Measurements from ENCODE around the gene SUPT6H. TPM values are rescaled to one million over a fixed set of nuclear protein-coding genes. Genes with fewer than 3 reads are reported as not detected.
"Not testable (repeated sequence)": the region's sequence is repeated elsewhere in the genome, so short reads cannot be mapped to it uniquely, and the experiment has no call there.

The SUPT6H gene
- total RNA-seq, 2 experiments from 2014 or later: 59.4 to 65.9 TPM

GRCh38 chr17:28728364-28729200, 66.6 kb downstream of the SUPT6H start, which contains the start of gene NEK8:
TSS of gene NEK8 (plus strand) at chr17:28728788. CDS start at chr17:28728814, 26 bp downstream.
- Mint-ChIP-seq H3K36me3 (peaks cover 24% of the 10 kb centered on the region), H3K27me3 (no peaks in the 10 kb centered on the region), H3K27ac (peak within 1 kb of the TSS; percentile 98), H3K4me3 (peak within 1 kb of the TSS; percentile 93), H3K9me3 (no peaks in the 10 kb centered on the region), H3K4me1 (ENCODE audit: low read depth) (peaks cover 31% of the 10 kb centered on the region)
- peak; percentile 99 for DNase-seq
- ChIA-PET CTCF (interaction anchor here (0.7 to 9.7 kb wide), 22 partner anchors 9 to 416 kb away, joined by 3 to 632 read pairs (median 10); partner anchors contain the start of genes BLTP2, DHRS13, FAM222B and PHF12), POLR2A (interaction anchor here (1.0 to 7.1 kb wide), 14 partner anchors 9 to 387 kb away, joined by 3 to 202 read pairs (median 8); partner anchors contain the start of genes BLTP2, DHRS13, FLOT2 and PHF12)
- intact Hi-C loops (cut with micrococcal nuclease): loop anchor here (1.0 to 5.0 kb wide), 8 partner anchors 9 to 566 kb away; partner anchors contain the start of genes BLTP2, DHRS13, NUFIP2 and RPL23A

GRCh38 chr17:28729950-28730330, 67.9 kb downstream of the SUPT6H start:
- Mint-ChIP-seq H3K4me3 (peak overlapping the region; percentile 8), H3K27me3 (no peaks in the 10 kb centered on the region), H3K9me3 (no peaks in the 10 kb centered on the region), H3K27ac (peak overlapping the region; percentile 34), H3K36me3 (peaks cover 10% of the 10 kb centered on the region), H3K4me1 (ENCODE audit: low read depth) (peaks cover 20% of the 10 kb centered on the region)
- no peak for DNase-seq
- ChIA-PET POLR2A (interaction anchor here (7.1 kb wide), 1 partner anchor 17 kb away, joined by 202 read pairs; the partner anchor contains the start of gene TRAF4), CTCF (interaction anchor here (0.7 to 9.7 kb wide), 6 partner anchors 17 to 387 kb away, joined by 5 to 632 read pairs (median 49); partner anchors contain the start of genes PHF12 and TRAF4)
- intact Hi-C loops (cut with micrococcal nuclease): loop anchor here (1.0 to 5.0 kb wide), 4 partner anchors 83 to 564 kb away; partner anchors contain the start of genes BLTP2 and NUFIP2

GRCh38 chr17:28733346-28733745, 71.3 kb downstream of the SUPT6H start:
- Mint-ChIP-seq H3K4me3 (no peak overlapping the region), H3K36me3 (peaks cover 4% of the 10 kb centered on the region), H3K9me3 (no peaks in the 10 kb centered on the region), H3K27me3 (no peaks in the 10 kb centered on the region), H3K4me1 (ENCODE audit: low read depth) (peaks cover 21% of the 10 kb centered on the region), H3K27ac (no peak overlapping the region)
- no peak for DNase-seq
- ChIA-PET CTCF (interaction anchor here (0.7 to 1.4 kb wide), 2 partner anchors 16 to 116 kb away, joined by 3 to 4 read pairs; no protein-coding TSS in a partner anchor), POLR2A (interaction anchor here (1.1 kb wide), 1 partner anchor 12 kb away, joined by 3 read pairs; no protein-coding TSS in a partner anchor)
- intact Hi-C loops (cut with micrococcal nuclease): no loop called here

- ChIA-PET CTCF (interaction anchor here (0.6 to 1.6 kb wide), 4 partner anchors 15 to 219 kb away, joined by 3 to 10 read pairs (median 4); no protein-coding TSS in a partner anchor), POLR2A (no interaction called here)
- no peaks in the 10 kb centered on the region for H3K27me3 Mint-ChIP-seq
- H3K4me1 Mint-ChIP-seq (ENCODE audit: low read depth): peaks cover 28% of the 10 kb centered on the region
- H3K27ac Mint-ChIP-seq: no peak overlapping the region
- peaks cover 7% of the 10 kb centered on the region for H3K36me3 Mint-ChIP-seq
- H3K4me3 Mint-ChIP-seq: no peak overlapping the region
- no peak for DNase-seq
- H3K9me3 Mint-ChIP-seq: no peaks in the 10 kb centered on the region
- intact Hi-C loops (cut with micrococcal nuclease): no loop called here
These were observed 72.8 kb downstream of the SUPT6H start for GRCh38 chr17:28734712-28735241.

- no peak overlapping the region for H3K27ac Mint-ChIP-seq
- no peak for DNase-seq
- no peaks in the 10 kb centered on the region for H3K9me3 Mint-ChIP-seq
- CTCF ChIA-PET: interaction anchor here (0.6 to 1.6 kb wide), 3 partner anchors 15 to 218 kb away, joined by 3 to 10 read pairs (median 4); no protein-coding TSS in a partner anchor
- peaks cover 7% of the 10 kb centered on the region for H3K36me3 Mint-ChIP-seq
- H3K4me1 Mint-ChIP-seq (ENCODE audit: low read depth): peaks cover 26% of the 10 kb centered on the region
- no peak overlapping the region for H3K4me3 Mint-ChIP-seq
- no peaks in the 10 kb centered on the region for H3K27me3 Mint-ChIP-seq
- intact Hi-C loops (cut with micrococcal nuclease): no loop called here
- POLR2A ChIA-PET: interaction anchor here (1.0 kb wide), 1 partner anchor 10 kb away, joined by 3 read pairs; no protein-coding TSS in a partner anchor
These were observed 73.3 kb downstream of the SUPT6H start for GRCh38 chr17:28735242-28735722.

- H3K36me3 Mint-ChIP-seq; intact Hi-C loops (cut with micrococcal nuclease); H3K4me3 Mint-ChIP-seq; H3K9me3 Mint-ChIP-seq; H3K27ac Mint-ChIP-seq; DNase-seq; H3K27me3 Mint-ChIP-seq: not testable (repeated sequence)
- ChIA-PET CTCF (interaction anchor here (1.5 to 1.6 kb wide), 2 partner anchors 14 to 218 kb away, joined by 4 to 10 read pairs; no protein-coding TSS in a partner anchor), POLR2A (interaction anchor here (1.0 kb wide), 1 partner anchor 10 kb away, joined by 3 read pairs; no protein-coding TSS in a partner anchor)
- peaks cover 26% of the 10 kb centered on the region for H3K4me1 Mint-ChIP-seq (ENCODE audit: low read depth)
These were observed 74.1 kb downstream of the SUPT6H start for GRCh38 chr17:28735913-28736769.

GRCh38 chr17:28737316-28737715, 75.3 kb downstream of the SUPT6H start:
- intact Hi-C loops (cut with micrococcal nuclease): no loop called here
- POLR2A ChIA-PET: no interaction called here
- Mint-ChIP-seq H3K4me3 (no peak overlapping the region), H3K36me3 (peaks cover 5% of the 10 kb centered on the region), H3K4me1 (ENCODE audit: low read depth) (peaks cover 26% of the 10 kb centered on the region), H3K9me3 (no peaks in the 10 kb centered on the region), H3K27me3 (no peaks in the 10 kb centered on the region), H3K27ac (no peak overlapping the region)
- DNase-seq: no peak
- CTCF ChIA-PET: interaction anchor here (1.2 kb wide), 1 partner anchor 11 kb away, joined by 3 read pairs; the partner anchor contains the start of gene TLCD1

- intact Hi-C loops (cut with micrococcal nuclease): no loop called here
- H3K4me1 Mint-ChIP-seq (ENCODE audit: low read depth): peaks cover 27% of the 10 kb centered on the region
These were observed 76.0 kb downstream of the SUPT6H start for GRCh38 chr17:28737770-28738679.

GRCh38 chr17:28738680-28739384, 76.8 kb downstream of the SUPT6H start:
- H3K4me3 Mint-ChIP-seq: no peak overlapping the region
- H3K9me3 Mint-ChIP-seq: no peaks in the 10 kb centered on the region
- H3K27ac Mint-ChIP-seq: peak overlapping the region; percentile 72
- ChIA-PET POLR2A (interaction anchor here (0.7 to 1.0 kb wide), 2 partner anchors 11 to 12 kb away, joined by 5 to 8 read pairs; partner anchors contain the start of gene NEK8), CTCF (interaction anchor here (0.6 to 16.9 kb wide), 4 partner anchors 11 to 92 kb away, joined by 3 to 632 read pairs (median 7); partner anchors contain the start of genes NEK8 and TLCD1)
- peaks cover 28% of the 10 kb centered on the region for H3K4me1 Mint-ChIP-seq (ENCODE audit: low read depth)
- H3K36me3 Mint-ChIP-seq: peaks cover 5% of the 10 kb centered on the region
- DNase-seq: peak; percentile 69
- no peaks in the 10 kb centered on the region for H3K27me3 Mint-ChIP-seq
- intact Hi-C loops (cut with micrococcal nuclease): no loop called here

More at GRCh38 chr17:28737770-28738679, 76.0 kb downstream of the SUPT6H start:
- Mint-ChIP-seq H3K36me3 (peaks cover 5% of the 10 kb centered on the region), H3K27me3 (no peaks in the 10 kb centered on the region), H3K4me3 (no peak overlapping the region), H3K27ac (peak overlapping the region; percentile 59), H3K9me3 (no peaks in the 10 kb centered on the region)
- ChIA-PET POLR2A (interaction anchor here (0.7 to 1.0 kb wide), 2 partner anchors 10 to 13 kb away, joined by 5 to 8 read pairs; partner anchors contain the start of gene NEK8), CTCF (interaction anchor here (0.6 to 16.9 kb wide), 5 partner anchors 10 to 91 kb away, joined by 3 to 632 read pairs (median 6); partner anchors contain the start of genes NEK8 and TLCD1)
- no peak for DNase-seq

All from activated CD4-positive, alpha-beta memory T cell treated with anti-CD3 and anti-CD28 coated beads for 36 hours (primary cell).